DOHH2 (cell line): ENCODE data around the gene UPK3A.
"Not testable (repeated sequence)": the region's sequence is repeated elsewhere in the genome, so short reads cannot be mapped to it uniquely, and the experiment has no call there.

Source experiments
- CTCF ChIP-seq: fragments of 200-600 bp; sonication (generic); IDR thresholded peaks from one replicate; pipeline ENCODE4 v1.5.1; 2014; ENCODE audit warnings: antibody characterized with exemption, mild to moderate bottlenecking, low read depth, low read length; ENCODE audit not compliant: poor library complexity, severe bottlenecking
- EZH2phosphoT487 ChIP-seq: fragments of 200-600 bp; sonication (generic); IDR thresholded peaks from 2 replicates; pipeline ENCODE4 v1.6.1; 2017; ENCODE audit warnings: borderline replicate concordance, mild to moderate bottlenecking, antibody characterized with exemption, low read length, moderate library complexity, mixed read lengths

- TF ChIP-seq CTCF, EZH2phosphoT487: not testable (repeated sequence)
Observed at GRCh38 chr22:45328261-45328660, 43.5 kb downstream of the UPK3A start.
